ACC112 (cell line): ENCODE results near the gene B4GALT1.

Experiments
- H2AFZ ChIP-seq: fragments of 200-600 bp; sonication (generic); one replicate; pipeline ENCODE4 v1.6.0; 2017; ENCODE audit warnings: antibody characterized with exemption, low read length; ENCODE audit not compliant: unreplicated experiment
- H3K27ac ChIP-seq: fragments of 200-600 bp; sonication (generic); 2 replicates; pipeline ENCODE4 v1.5.1; 2014; ENCODE audit warnings: low read depth, mild to moderate bottlenecking, antibody characterized with exemption, low read length, moderate library complexity
- H3K27me3 ChIP-seq: fragments of 200-600 bp; sonication (generic); 2 replicates; pipeline ENCODE4 v1.6.1; 2014; ENCODE audit warnings: mild to moderate bottlenecking, antibody characterized with exemption, low read length, moderate library complexity, mixed read lengths; ENCODE audit not compliant: insufficient read depth
- H3K36me3 ChIP-seq: fragments of 200-600 bp; sonication (generic); 2 replicates; pipeline ENCODE4 v1.6.1; 2016; ENCODE audit warnings: mild to moderate bottlenecking, antibody characterized with exemption, low read length, moderate library complexity, mixed read lengths; ENCODE audit not compliant: insufficient read depth
- H3K4me1 ChIP-seq: fragments of 200-600 bp; sonication (generic); one replicate; pipeline ENCODE4 v1.6.1; 2016; ENCODE audit warnings: low read length, mixed read lengths; ENCODE audit not compliant: insufficient read depth, unreplicated experiment, control insufficient read depth
- H3K4me3 ChIP-seq: fragments of 200-600 bp; sonication (generic); 2 replicates; pipeline ENCODE4 v1.5.1; 2014; ENCODE audit warnings: mild to moderate bottlenecking, low read depth, low read length
- H3K79me2 ChIP-seq: fragments of 200-600 bp; sonication (generic); one replicate; pipeline ENCODE4 v1.6.0; 2016; ENCODE audit warnings: low read length; ENCODE audit not compliant: control insufficient read depth, unreplicated experiment, insufficient read depth

Gene B4GALT1

DNA sequence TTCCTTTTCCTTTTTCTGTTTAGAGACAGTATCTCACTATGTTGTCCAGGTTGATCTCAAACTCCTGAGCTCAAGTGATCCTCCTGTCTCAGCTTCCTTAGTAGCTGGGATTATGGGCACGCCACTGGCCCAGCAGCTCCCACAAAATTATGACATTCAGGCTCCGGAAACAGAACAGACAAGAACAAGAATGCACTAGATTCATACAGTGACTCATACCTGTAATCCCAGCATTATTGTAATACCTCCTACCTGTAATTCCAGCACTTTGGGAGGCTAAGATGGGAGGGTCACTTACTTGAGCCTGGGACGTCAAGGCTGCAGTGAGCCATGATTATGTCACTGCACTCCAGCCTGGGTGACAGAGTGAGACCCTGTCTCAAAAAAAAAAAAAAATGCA, 26.7 kb upstream of the B4GALT1 start:
- Histone ChIP-seq H3K79me2 (no peaks in the 10 kb centered on the region), H3K27me3 (no peaks in the 10 kb centered on the region), H3K27ac (no peak overlapping the region), H3K36me3 (no peaks in the 10 kb centered on the region), H2AFZ (no peak overlapping the region), H3K4me3 (no peak overlapping the region), H3K4me1 (no peaks in the 10 kb centered on the region)

DNA sequence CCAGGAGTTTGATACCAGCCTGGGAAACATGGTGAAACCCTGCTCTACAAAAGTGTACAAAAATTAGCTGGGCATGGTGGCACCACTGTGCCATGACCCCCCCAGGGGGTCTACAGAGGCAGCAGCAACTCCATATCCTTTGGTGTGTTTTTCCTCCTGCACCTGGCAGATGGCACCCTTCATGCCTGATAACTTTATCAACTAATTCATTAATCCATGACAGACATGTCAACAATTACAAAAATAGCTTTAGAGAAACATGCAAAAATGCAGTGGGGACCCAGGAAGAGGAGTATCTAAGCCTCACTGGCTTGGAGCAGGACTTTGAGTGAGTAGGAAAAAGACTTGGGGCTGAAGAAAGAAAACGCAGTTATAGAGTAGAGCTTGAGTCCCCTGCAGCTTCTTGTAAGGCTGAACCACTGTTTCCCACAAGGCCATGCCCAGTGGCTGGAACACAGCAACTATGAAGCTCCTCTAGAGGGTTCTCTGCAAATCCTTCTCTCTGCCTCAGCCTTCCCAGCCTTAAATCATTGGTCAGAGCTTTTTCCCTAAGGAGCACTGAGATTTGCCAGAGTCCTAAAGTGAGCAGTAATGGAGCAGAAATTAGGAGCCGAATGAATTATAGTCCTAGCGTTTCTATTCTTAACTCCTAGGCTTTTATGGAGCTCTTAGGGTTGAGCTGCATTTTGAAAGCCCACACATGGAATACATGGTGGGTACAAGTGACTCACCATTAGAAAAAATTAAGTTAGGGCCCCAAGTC, 25.5 kb upstream of the B4GALT1 start:
- Histone ChIP-seq H3K27ac (no peak overlapping the region), H3K79me2 (no peaks in the 10 kb centered on the region), H3K4me1 (peaks cover 2% of the 10 kb centered on the region), H3K4me3 (no peak overlapping the region), H3K27me3 (no peaks in the 10 kb centered on the region), H3K36me3 (no peaks in the 10 kb centered on the region), H2AFZ (no peak overlapping the region)

DNA sequence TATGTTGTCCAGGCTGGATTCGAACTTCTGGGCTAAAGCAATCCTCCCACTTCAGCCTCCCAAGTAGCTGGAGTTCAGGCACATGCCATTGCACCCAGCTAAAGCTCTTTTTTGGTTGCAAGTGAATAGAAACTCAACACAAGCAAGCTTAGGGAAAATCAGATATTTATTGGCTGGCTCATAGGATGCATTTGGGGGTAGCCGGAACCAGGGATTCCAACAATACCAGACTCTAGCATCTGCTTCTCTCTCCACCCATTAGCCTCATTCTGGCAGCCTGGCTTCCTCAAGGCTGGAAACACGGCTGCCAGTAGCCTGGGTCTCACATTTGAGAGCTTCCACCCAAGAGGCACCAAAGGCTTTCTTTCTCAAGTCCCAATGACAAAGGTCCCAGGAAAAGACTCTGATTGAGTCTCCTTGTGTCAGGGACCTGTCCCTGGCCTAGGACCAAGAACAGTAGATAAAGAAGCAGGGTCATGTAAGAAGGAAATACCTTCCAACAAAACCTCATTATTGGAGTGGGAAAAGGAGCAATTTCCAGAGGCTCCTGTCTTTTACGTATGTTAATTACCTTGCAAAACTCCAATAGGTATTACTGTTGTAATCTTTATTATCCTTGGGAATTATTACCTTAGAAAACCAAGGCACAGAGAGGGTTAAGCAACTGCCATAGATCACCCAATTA, 23.0 kb upstream of the B4GALT1 start:
- Histone ChIP-seq H3K27ac (no peak overlapping the region), H3K36me3 (no peaks in the 10 kb centered on the region)

GRCh38 chr9:33189331-33189791, 22.2 kb upstream of the B4GALT1 start:
- no peaks in the 10 kb centered on the region for H3K36me3 ChIP-seq
- H2AFZ ChIP-seq: no peak overlapping the region
- H3K4me1 ChIP-seq: peaks cover 23% of the 10 kb centered on the region
- no peak overlapping the region for H3K27ac ChIP-seq
- no peaks in the 10 kb centered on the region for H3K79me2 ChIP-seq
- no peak overlapping the region for H3K4me3 ChIP-seq
- H3K27me3 ChIP-seq: no peaks in the 10 kb centered on the region

More for the DNA sequence above, 23.0 kb upstream of the B4GALT1 start:
- Histone ChIP-seq H3K4me1 (peaks cover 21% of the 10 kb centered on the region), H3K4me3 (no peak overlapping the region), H2AFZ (no peak overlapping the region), H3K27me3 (no peaks in the 10 kb centered on the region), H3K79me2 (no peaks in the 10 kb centered on the region)

- no peaks in the 10 kb centered on the region for H3K36me3 ChIP-seq
- no peak overlapping the region for H2AFZ ChIP-seq
- no peaks in the 10 kb centered on the region for H3K79me2 ChIP-seq
- no peak overlapping the region for H3K4me3 ChIP-seq
- peaks cover 23% of the 10 kb centered on the region for H3K4me1 ChIP-seq
- no peaks in the 10 kb centered on the region for H3K27me3 ChIP-seq
- no peak overlapping the region for H3K27ac ChIP-seq
These were observed 21.6 kb upstream of the B4GALT1 start for GRCh38 chr9:33188711-33189110.

DNA sequence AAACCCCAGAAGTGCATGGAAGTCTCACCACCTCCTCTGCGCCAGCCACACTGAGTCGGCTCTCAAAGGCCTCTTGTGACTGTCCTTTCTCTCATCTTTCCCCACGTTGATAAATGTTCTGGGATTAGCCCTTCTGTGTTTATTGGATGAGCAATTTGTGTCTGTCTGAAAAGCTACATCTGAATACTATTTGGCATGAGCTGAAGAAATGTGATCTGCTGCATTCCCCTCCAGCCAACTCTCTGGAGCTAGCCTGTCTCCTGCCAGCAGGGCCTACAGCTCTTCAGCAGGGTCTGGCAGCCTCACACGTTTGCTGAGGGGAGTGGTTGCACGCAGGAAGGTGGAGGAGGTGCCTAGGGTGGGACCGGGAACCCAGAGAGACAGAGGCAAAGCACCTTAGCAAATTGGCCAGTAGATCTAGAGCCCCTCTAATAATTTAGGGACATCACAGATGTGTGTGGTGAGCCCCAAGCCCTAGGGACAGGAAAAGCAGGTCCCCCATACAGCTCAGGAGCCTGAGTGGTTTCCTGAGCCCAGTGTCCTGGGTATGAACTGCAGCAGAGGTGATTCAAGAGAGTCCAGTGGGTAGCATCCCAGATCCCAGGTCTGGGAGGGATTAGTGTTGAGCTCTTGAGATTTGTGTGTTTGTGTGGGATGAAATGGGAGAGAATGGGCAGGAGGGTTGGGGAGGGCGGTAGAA, 20.5 kb upstream of the B4GALT1 start:
- Histone ChIP-seq H3K27ac (no peak overlapping the region), H3K79me2 (no peaks in the 10 kb centered on the region), H3K36me3 (no peaks in the 10 kb centered on the region), H3K27me3 (no peaks in the 10 kb centered on the region), H2AFZ (no peak overlapping the region), H3K4me3 (no peak overlapping the region), H3K4me1 (peaks cover 26% of the 10 kb centered on the region)

- no peaks in the 10 kb centered on the region for H3K27me3 ChIP-seq
- peaks cover 34% of the 10 kb centered on the region for H3K4me1 ChIP-seq
- no peak overlapping the region for H3K27ac ChIP-seq
- H3K4me3 ChIP-seq: no peak overlapping the region
- no peaks in the 10 kb centered on the region for H3K36me3 ChIP-seq
- no peaks in the 10 kb centered on the region for H3K79me2 ChIP-seq
- H2AFZ ChIP-seq: no peak overlapping the region
These were observed 19.5 kb upstream of the B4GALT1 start for GRCh38 chr9:33186457-33187168.

DNA sequence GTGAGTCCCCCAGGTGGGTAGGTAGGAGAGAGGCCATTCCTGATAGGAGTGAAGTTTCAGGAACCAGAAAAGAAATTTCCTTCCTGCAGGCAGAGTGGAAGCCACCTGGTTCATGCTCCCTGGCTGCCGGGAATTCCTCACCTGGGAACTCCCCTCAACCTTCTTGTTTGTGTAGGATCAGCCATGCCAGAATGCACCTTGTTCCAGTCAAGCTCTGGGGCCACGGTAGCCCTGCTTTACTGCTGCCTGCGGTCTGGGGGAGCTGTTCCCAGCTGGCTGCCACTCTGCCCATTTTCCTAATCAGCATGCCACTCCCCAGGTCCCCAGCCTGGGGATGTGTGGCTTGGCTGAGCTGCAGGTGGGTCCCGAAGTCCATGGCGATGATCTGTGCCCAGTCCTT, 18.7 kb upstream of the B4GALT1 start:
- Histone ChIP-seq H3K79me2 (no peaks in the 10 kb centered on the region), H3K36me3 (no peaks in the 10 kb centered on the region), H3K4me1 (peaks cover 40% of the 10 kb centered on the region), H2AFZ (no peak overlapping the region), H3K4me3 (no peak overlapping the region), H3K27ac (no peak overlapping the region), H3K27me3 (no peaks in the 10 kb centered on the region)

DNA sequence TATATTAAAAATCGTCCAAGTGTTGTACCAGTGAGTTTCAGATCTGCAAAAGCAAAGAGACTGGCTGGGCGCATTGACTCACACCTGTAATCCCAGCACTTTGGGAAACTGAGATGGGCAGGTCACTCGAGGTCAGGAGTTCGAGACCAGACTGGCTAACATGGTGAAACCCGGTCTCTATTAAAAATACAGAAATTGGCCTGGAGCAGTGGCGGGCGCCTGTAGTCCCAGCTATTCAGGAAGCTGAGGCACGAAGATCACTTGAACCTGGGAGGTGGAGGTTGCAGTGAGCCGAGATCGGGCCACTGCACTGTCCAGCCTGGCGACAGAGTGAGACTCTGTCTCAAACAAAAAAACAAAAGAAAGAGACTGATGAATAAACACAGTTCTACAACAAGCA, 18.3 kb upstream of the B4GALT1 start:
- Histone ChIP-seq H3K4me1 (peaks cover 44% of the 10 kb centered on the region), H2AFZ (peak overlapping the region; percentile 72), H3K79me2 (no peaks in the 10 kb centered on the region), H3K36me3 (no peaks in the 10 kb centered on the region), H3K4me3 (no peak overlapping the region), H3K27me3 (no peaks in the 10 kb centered on the region), H3K27ac (no peak overlapping the region)

GRCh38 chr9:33184963-33185362, 17.8 kb upstream of the B4GALT1 start:
- H2AFZ ChIP-seq: peak overlapping the region; percentile 72

More at GRCh38 chr9:33184963-33185362, 17.8 kb upstream of the B4GALT1 start:
- Histone ChIP-seq H3K4me3 (no peak overlapping the region), H3K27ac (no peak overlapping the region), H3K79me2 (no peaks in the 10 kb centered on the region), H3K36me3 (no peaks in the 10 kb centered on the region), H3K4me1 (peaks cover 49% of the 10 kb centered on the region), H3K27me3 (no peaks in the 10 kb centered on the region)
